Suppressor macrophage (primary cell): ENCODE results near the gene THEMIS.
A peak's percentile ranks its signal among the peaks of the same experiment; 100 is the strongest.
"Not testable (repeated sequence)": the region's sequence is repeated elsewhere in the genome, so short reads cannot be mapped to it uniquely, and the experiment has no call there.

Experiments used
- DNase-seq, 4 experiments: peaks; one replicate each; pipeline ENCODE4 v3.0.0-alpha.2; 2020 to 2022

The THEMIS gene

GRCh38 chr6:127793396-127793795 is 107.5 kb downstream of the THEMIS start:
- no peak for DNase-seq

GRCh38 chr6:127792616-127793015 is 108.2 kb downstream of the THEMIS start:
- DNase-seq: no peak

- no peak for DNase-seq
Measured at GRCh38 chr6:127791779-127792528, 108.9 kb downstream of the THEMIS start.

DNA sequence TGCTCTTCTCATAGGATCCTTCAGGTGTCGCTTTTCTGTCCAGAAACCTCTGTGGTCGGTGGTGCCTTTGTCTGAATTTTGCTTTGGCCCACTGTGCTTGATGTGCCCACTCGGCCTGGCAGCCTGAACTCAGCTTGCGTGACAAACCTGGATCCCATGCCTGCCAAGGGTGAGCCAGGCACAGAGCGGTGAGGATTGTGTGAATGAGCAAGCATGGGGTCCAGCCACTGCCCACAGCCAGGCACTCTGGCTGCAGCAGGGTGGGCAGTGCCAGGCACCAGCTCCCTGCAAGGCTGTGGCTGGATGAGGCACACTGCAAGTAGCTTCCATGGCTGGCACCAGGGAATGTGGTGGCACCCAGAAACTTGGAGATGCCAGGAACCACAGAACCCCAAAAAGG is 110.3 kb downstream of the THEMIS start:
- no peak for DNase-seq

DNA sequence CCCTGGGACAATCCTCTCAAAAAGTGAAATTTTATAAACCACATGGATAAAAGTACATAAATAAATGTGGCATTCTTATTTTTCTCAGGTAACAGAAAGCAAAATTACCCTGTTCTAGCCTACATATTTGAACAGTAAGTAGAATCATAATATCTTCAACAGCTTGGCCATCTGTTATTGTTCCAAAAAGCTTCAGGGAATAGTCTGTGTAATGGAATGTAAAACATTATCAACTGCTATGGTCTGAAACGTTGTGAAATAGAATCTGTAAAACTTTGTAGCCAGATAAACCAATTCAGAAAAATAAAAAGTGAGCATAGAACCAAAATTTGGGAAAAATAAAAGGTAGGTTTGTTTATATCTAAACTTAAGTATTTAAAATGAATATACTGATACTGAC is 114.7 kb downstream of the THEMIS start:
- DNase-seq: no peak

DNA sequence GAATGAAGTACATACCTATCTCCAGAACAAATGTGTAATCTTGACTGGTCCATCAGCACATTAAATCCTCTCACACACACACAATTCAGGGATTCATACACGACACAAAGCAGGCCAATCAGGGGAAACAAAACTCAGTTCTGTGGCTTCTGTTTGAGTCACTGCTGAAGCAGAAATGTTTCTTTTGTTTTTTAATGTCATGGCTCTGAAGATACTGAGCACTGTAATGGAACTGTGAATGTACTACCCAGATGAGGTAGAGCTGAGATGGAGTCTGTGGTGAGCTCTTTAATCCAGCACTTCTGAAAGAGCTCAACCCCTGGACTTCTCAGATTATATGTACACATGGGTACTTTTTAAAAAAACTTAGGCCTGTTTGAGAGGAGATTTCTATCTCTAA is 116.4 kb downstream of the THEMIS start:
- DNase-seq: no peak

- not testable (repeated sequence) for DNase-seq
Measured at GRCh38 chr6:127781636-127782272, 119.1 kb downstream of the THEMIS start.

DNA sequence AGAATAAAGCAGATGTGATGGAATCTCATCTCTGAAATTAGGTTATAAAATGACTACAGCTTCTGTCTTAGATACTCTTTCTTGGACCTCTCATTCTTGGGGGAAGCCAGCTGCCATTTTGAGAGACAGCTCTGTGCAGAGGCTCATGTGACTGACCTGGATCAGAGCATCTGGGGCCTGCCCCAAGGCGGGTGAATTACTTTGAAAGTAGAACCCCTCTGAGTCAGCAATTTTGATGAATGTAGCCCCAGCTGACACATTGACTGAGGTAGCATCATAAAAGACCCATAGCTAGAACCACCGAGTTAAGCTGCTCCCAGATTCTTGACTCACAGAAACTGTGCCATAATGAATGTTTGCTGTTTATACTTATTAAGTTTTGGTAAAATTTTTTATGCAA is 124.5 kb downstream of the THEMIS start:
- no peak for DNase-seq

- no peak for DNase-seq
Measured at GRCh38 chr6:127775371-127775770, 125.5 kb downstream of the THEMIS start.

DNA sequence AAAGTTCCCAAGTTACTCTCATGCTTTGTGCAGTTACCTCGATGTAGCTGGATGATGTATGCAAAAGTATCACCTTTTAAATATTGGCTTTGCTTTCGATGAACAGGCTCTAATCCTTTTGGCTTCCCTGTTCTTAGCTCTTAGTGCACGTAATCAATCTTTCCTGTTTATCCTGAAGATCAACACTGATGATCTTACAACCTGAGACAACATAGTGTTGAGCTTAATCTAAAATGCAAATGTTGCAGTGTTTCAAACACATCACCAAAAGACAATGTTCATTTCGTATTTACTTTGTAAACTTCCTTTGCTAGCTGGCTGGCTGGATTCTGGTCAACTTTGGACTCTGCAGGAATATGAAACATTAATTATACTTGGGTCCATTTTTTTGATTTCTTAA is 132.1 kb downstream of the THEMIS start:
- DNase-seq: no peak

- DNase-seq: no peak
Measured at GRCh38 chr6:127768223-127768622, 132.6 kb downstream of the THEMIS start.

- no peak for DNase-seq
Measured at GRCh38 chr6:127765949-127766348, 134.9 kb downstream of the THEMIS start.

DNA sequence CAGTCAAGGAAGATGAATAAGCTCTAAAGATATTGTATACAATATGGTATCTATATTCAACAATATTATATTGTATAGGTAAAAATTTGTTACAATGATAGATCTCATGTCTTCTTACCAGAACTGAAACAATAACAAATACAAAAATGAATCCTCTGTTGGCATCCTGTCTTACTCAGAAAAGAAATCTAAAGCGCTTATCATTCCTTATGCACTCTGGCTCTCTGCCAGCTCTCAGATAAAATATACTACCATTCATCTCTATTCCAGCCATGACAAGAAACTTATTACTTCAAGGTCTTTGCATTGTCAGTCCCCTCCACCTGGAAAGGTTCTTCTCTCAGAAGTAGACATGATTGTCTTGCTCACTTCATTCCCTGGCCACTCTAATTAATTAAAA is 138.6 kb downstream of the THEMIS start:
- DNase-seq: no peak

DNA sequence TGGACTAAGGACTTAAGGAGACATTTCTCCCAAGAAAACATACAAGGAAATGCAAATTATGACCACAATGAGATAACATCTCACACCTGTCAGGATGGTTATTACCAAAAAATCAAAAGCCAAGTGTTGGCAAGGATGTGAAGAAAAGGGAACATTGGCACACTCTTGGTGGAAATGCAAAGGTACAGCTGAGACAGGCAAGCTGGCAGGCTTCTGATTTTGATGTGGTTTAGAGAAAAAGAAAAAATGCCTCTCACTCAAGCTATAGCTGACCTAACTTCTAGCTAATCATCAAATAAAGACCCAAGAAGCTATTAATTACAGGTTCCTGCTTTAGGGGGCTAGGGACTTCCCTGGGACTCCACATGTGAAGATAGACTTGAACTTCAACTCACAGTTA is 139.8 kb downstream of the THEMIS start:
- DNase-seq: no peak

- DNase-seq: no peak
Measured at GRCh38 chr6:127749095-127749494, 151.8 kb downstream of the THEMIS start.

- DNase-seq: no peak
Measured at GRCh38 chr6:127748290-127748689, 152.6 kb downstream of the THEMIS start.

GRCh38 chr6:127738423-127738822 is 162.4 kb downstream of the THEMIS start:
- DNase-seq: no peak

DNA sequence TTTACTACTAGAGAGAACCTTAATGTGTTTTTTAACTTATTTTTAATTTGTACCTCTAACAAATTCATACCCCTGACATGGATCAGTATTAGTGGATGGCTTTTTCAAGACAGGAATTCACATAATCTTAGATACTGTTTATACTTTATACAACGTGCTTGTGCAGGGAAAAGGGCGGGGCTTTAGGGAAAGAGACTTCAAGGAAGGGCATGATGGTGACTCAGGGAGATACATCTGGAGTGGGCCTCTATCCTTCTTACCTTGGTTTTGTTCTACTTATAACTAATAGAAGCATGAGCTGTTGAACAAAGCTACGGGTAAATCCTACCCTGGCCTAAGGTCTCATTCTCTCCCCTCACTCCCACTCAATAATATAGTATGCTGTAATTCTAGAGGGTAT is 163.1 kb downstream of the THEMIS start:
- no peak for DNase-seq

- peak; percentile 46 to 74 (median 60) for DNase-seq
Measured at GRCh38 chr6:127737009-127737486, 163.8 kb downstream of the THEMIS start.

DNA sequence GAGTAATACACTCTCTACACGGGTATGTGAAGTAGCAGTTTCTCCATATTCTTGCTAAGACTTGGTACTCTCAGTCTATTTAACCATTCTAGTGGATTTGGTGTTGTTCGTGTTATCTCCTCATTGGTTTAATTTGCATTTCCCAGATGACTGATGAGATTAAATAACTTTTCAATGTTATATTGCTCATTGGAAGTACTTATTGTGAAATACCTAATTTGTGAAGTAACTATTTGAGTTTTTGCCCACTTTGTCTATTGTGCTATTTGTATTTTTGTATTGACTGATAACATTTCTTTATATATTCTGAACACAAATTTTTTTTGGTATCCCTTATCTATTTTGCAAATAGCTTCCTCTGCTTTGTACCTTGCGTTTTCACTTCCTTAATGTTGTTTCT is 167.9 kb downstream of the THEMIS start:
- no peak for DNase-seq

GRCh38 chr6:127727260-127727953 is 173.5 kb downstream of the THEMIS start:
- DNase-seq: no peak

DNA sequence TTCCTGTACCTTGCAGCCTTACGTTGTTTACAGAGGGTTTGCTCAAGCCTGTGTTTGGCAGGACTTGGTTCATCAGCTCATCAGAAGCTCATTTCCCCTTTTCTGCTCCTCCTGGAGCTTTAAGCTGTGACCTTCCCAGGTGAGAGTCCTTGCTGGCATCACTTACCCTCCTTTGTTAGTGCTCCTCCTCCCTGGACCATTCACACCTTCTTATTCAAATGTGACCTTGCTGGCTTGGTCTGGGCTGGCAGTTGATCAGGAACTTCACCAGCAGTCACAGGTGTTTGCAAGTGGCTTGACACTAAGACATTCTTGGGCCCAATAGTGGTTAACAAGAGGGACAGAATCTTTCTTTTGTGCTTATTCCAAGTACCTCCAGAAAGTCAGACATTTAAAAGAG is 175.0 kb downstream of the THEMIS start:
- no peak for DNase-seq

DNA sequence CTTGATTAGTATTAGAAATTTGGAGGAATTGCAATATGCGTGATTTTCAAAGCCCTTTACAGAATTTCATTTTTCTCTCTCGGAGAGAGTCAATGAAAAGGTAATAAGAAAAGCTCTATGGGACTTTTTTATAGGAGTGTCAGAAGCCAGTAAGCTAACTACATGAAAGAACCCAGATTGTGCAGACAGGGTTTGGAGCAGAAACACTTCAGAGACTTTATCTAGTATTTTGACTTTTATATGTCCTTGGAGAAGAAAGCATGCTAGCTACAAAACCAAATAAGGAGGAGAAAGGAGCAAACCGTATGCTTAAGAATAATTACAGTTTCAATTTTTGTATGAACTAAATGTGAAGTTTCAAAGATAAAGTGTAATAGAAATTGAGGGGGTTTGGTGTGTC is 182.2 kb downstream of the THEMIS start:
- DNase-seq: no peak

- no peak for DNase-seq
Measured at GRCh38 chr6:127717384-127717783, 183.5 kb downstream of the THEMIS start.
